PFSK-1 (cell line): ENCODE results near the gene GFY.

Experiments used
- FOXP2 ChIP-seq: optimal IDR thresholded peaks from 2 replicates; pipeline ENCODE3; 2011; ENCODE audit warnings: borderline replicate concordance, control low read depth, inconsistent platforms; ENCODE audit not compliant: insufficient read depth; ENCODE audit errors: extremely low read length, extremely low read depth
- POLR2AphosphoS5 ChIP-seq: IDR thresholded peaks from 2 replicates; pipeline ENCODE4 v1.6.1; 2012; ENCODE audit warnings: low read depth, mild to moderate bottlenecking, control low read depth, low read length, moderate library complexity
- REST ChIP-seq, 2 experiments: IDR thresholded peaks; 2 replicates each; pipeline versions ENCODE4 v1.6.1 to v1.8.0; 2011 to 2012; ENCODE audit warnings: low read depth in 2 of 2, low read length in 2 of 2, control low read depth in 1 of 2, inconsistent platforms in 1 of 2, mild to moderate bottlenecking in 1 of 2, moderate library complexity in 1 of 2; ENCODE audit not compliant: insufficient read depth in 1 of 2
- SIN3A ChIP-seq: IDR thresholded peaks from 2 replicates; pipeline ENCODE4 v1.6.1; 2012; ENCODE audit warnings: mild to moderate bottlenecking, low read length, moderate library complexity, borderline replicate concordance; ENCODE audit not compliant: insufficient read depth
- TAF1 ChIP-seq: IDR thresholded peaks from 2 replicates; pipeline ENCODE4 v1.6.1; 2012; ENCODE audit warnings: low read length, control low read depth, borderline replicate concordance; ENCODE audit not compliant: insufficient read depth

- TF ChIP-seq REST (IDR thresholded peaks at IDR 0.05; ENCODE audit: insufficient read depth in 1 of 2, low read depth in 2 of 2, low read length in 2 of 2) (no peak), POLR2AphosphoS5 (no peak), FOXP2 (no peak), TAF1 (no peak), SIN3A (no peak)
Observed at GRCh38 chr19:49439836-49440235, 14.6 kb downstream of the GFY start.
